ENCODE data around the gene SMU1.

The SMU1 gene

GRCh38 chr9:33076046-33077004 is at the start of gene SMU1:
TSS of gene SMU1 (minus strand) at chr9:33076674. CDS start at chr9:33076608, 66 bp downstream.
- TF ChIP-seq GATA3 (IDR thresholded peaks at IDR 0.05; ENCODE audit: low read depth, low read length): no peak

- TF ChIP-seq GATA2 (IDR thresholded peaks at IDR 0.05; ENCODE audit: low read depth, low read length): no peak
These were observed 49.0 kb upstream of the SMU1 start for GRCh38 chr9:33125461-33125860.

GRCh38 chr9:33124751-33125381 is 48.4 kb upstream of the SMU1 start:
- TF ChIP-seq GATA3 (IDR thresholded peaks at IDR 0.05; ENCODE audit: low read depth, low read length) (no peak), GATA2 (IDR thresholded peaks at IDR 0.05; ENCODE audit: low read depth, low read length) (no peak)

- TF ChIP-seq GATA2 (IDR thresholded peaks at IDR 0.05; ENCODE audit: low read depth, low read length) (no peak), GATA3 (IDR thresholded peaks at IDR 0.05; ENCODE audit: low read depth, low read length) (no peak)
These were observed 47.6 kb upstream of the SMU1 start for GRCh38 chr9:33124046-33124445.

- TF ChIP-seq GATA3 (IDR thresholded peaks at IDR 0.05; ENCODE audit: low read depth, low read length) (no peak), GATA2 (IDR thresholded peaks at IDR 0.05; ENCODE audit: low read depth, low read length) (no peak)
These were observed 47.0 kb upstream of the SMU1 start for GRCh38 chr9:33123407-33124031.

- TF ChIP-seq GATA2 (IDR thresholded peaks at IDR 0.05; ENCODE audit: low read depth, low read length) (no peak), GATA3 (IDR thresholded peaks at IDR 0.05; ENCODE audit: low read depth, low read length) (no peak)
These were observed 44.1 kb upstream of the SMU1 start for GRCh38 chr9:33120620-33121019.

- no peak for TF ChIP-seq GATA2 (IDR thresholded peaks at IDR 0.05; ENCODE audit: low read depth, low read length)
- no peak for TF ChIP-seq GATA3 (IDR thresholded peaks at IDR 0.05; ENCODE audit: low read depth, low read length)
These were observed 41.3 kb upstream of the SMU1 start for GRCh38 chr9:33117796-33118195.

- TF ChIP-seq GATA3 (IDR thresholded peaks at IDR 0.05; ENCODE audit: low read depth, low read length) (no peak), GATA2 (IDR thresholded peaks at IDR 0.05; ENCODE audit: low read depth, low read length) (no peak)
These were observed 40.8 kb upstream of the SMU1 start for GRCh38 chr9:33117306-33117705.

GRCh38 chr9:33116860-33117259 is 40.4 kb upstream of the SMU1 start:
- no peak for TF ChIP-seq GATA2 (IDR thresholded peaks at IDR 0.05; ENCODE audit: low read depth, low read length)

GRCh38 chr9:33114746-33115145 is 38.3 kb upstream of the SMU1 start:
- no peak for TF ChIP-seq GATA2 (IDR thresholded peaks at IDR 0.05; ENCODE audit: low read depth, low read length)
- no peak for TF ChIP-seq GATA3 (IDR thresholded peaks at IDR 0.05; ENCODE audit: low read depth, low read length)

GRCh38 chr9:33113799-33114547 is 37.5 kb upstream of the SMU1 start:
- TF ChIP-seq GATA3 (IDR thresholded peaks at IDR 0.05; ENCODE audit: low read depth, low read length): no peak
- TF ChIP-seq GATA2 (IDR thresholded peaks at IDR 0.05; ENCODE audit: low read depth, low read length): no peak

GRCh38 chr9:33112094-33112493 is 35.6 kb upstream of the SMU1 start:
- TF ChIP-seq GATA3 (IDR thresholded peaks at IDR 0.05; ENCODE audit: low read depth, low read length): no peak
- TF ChIP-seq GATA2 (IDR thresholded peaks at IDR 0.05; ENCODE audit: low read depth, low read length): no peak

GRCh38 chr9:33111631-33112030 is 35.2 kb upstream of the SMU1 start:
- TF ChIP-seq GATA3 (IDR thresholded peaks at IDR 0.05; ENCODE audit: low read depth, low read length): no peak
- TF ChIP-seq GATA2 (IDR thresholded peaks at IDR 0.05; ENCODE audit: low read depth, low read length): no peak

- TF ChIP-seq GATA2 (IDR thresholded peaks at IDR 0.05; ENCODE audit: low read depth, low read length) (no peak), GATA3 (IDR thresholded peaks at IDR 0.05; ENCODE audit: low read depth, low read length) (no peak)
These were observed 34.2 kb upstream of the SMU1 start for GRCh38 chr9:33110686-33111085.

Measured in SH-SY5Y (cell line).